OCI-LY7 (cell line): ENCODE measurements around the gene SH3RF3. TPM values are rescaled to one million over a fixed set of nuclear protein-coding genes. Genes with fewer than 3 reads are reported as not detected.

ENCODE experiments used
- BruUV-seq: library from RNA; stranded (reverse); fragments of 400-500 nt; replicated peaks from 2 replicates; lab custom pipeline; 2021; lab: Mats Ljungman, UMichigan
- CTCF ChIA-PET: fragments of 300-600 bp; sonication (Branson Sonifier 250); formaldehyde crosslinking; loops from one replicate; lab custom pipeline; 2022; ENCODE audit warnings: antibody characterized with exemption; ENCODE audit not compliant: unreplicated experiment; lab: Charles Lee
- POLR2A ChIA-PET: fragments of 300-600 bp; sonication (Branson Sonifier 250); formaldehyde crosslinking; loops from one replicate; lab custom pipeline; 2022; ENCODE audit warnings: antibody characterized with exemption; lab: Charles Lee
- DNase-seq: peaks from one replicate; pipeline ENCODE4 v3.0.0-alpha.2; 2015; ENCODE audit warnings: low spot score
- H2AFZ ChIP-seq: fragments of 200-600 bp; sonication (generic), shearing (Covaris generic); 2 replicates; pipeline ENCODE4 v1.6.1; 2014; ENCODE audit warnings: mild to moderate bottlenecking, antibody characterized with exemption, low read length, moderate library complexity
- H3K27ac ChIP-seq: fragments of 200-600 bp; sonication (generic); 2 replicates; pipeline ENCODE4 v1.5.1; 2014; ENCODE audit warnings: mixed run types, low read depth, mild to moderate bottlenecking, moderate library complexity, low read length, inconsistent platforms; ENCODE audit not compliant: poor library complexity, severe bottlenecking
- H3K36me3 ChIP-seq: fragments of 200-600 bp; sonication (generic); 2 replicates; pipeline ENCODE4 v1.6.1; 2014; ENCODE audit warnings: mild to moderate bottlenecking, antibody characterized with exemption, low read length, moderate library complexity, mixed read lengths; ENCODE audit not compliant: insufficient read depth
- H3K4me1 ChIP-seq: fragments of 200-600 bp; sonication (generic); 2 replicates; pipeline ENCODE4 v1.5.1; 2014; ENCODE audit warnings: mild to moderate bottlenecking, low read length; ENCODE audit not compliant: insufficient read depth, poor library complexity, severe bottlenecking
- H3K4me2 ChIP-seq: fragments of 200-600 bp; sonication (generic); 2 replicates; pipeline ENCODE4 v1.6.1; 2014; ENCODE audit warnings: mild to moderate bottlenecking, low read length
- H3K4me3 ChIP-seq: fragments of 200-600 bp; sonication (generic); 2 replicates; pipeline ENCODE4 v1.5.1; 2014; ENCODE audit warnings: mild to moderate bottlenecking, low read depth, low read length; ENCODE audit not compliant: poor library complexity, severe bottlenecking
- H3K79me2 ChIP-seq: fragments of 200-600 bp; sonication (generic); 2 replicates; pipeline ENCODE4 v1.6.1; 2016; ENCODE audit warnings: low read depth, mild to moderate bottlenecking, low read length, moderate library complexity, mixed read lengths; ENCODE audit not compliant: insufficient read depth
- H3K9me2 ChIP-seq: fragments of 200-600 bp; sonication (generic); 2 replicates; pipeline ENCODE4 v1.6.1; 2016; ENCODE audit warnings: mild to moderate bottlenecking, low read length, mixed read lengths; ENCODE audit not compliant: insufficient read depth
- H3K9me3 ChIP-seq: fragments of 200-600 bp; sonication (generic); 2 replicates; pipeline ENCODE4 v1.6.1; 2014; ENCODE audit warnings: mild to moderate bottlenecking, mixed run types, low read length, mixed read lengths
- H4K20me1 ChIP-seq: fragments of 200-600 bp; sonication (generic); 2 replicates; pipeline ENCODE4 v1.6.1; 2014; ENCODE audit warnings: mild to moderate bottlenecking, antibody characterized with exemption, low read length, moderate library complexity, mixed read lengths; ENCODE audit not compliant: insufficient read depth
- EZH2phosphoT487 ChIP-seq: fragments of 200-600 bp; sonication (generic); IDR thresholded peaks from 2 replicates; pipeline ENCODE4 v1.6.1; 2018; ENCODE audit warnings: low read depth, borderline replicate concordance, mild to moderate bottlenecking, mixed run types, antibody characterized with exemption, low read length, moderate library complexity, mixed read lengths
- intact Hi-C: fragments of 100-400 bp; cut with micrococcal nuclease; formaldehyde crosslinking; loops from one replicate; pipeline ENCODE4 v1.10.0; 2022; ENCODE audit not compliant: unreplicated experiment
- total RNA-seq, 2 experiments: library from RNA; depleted of rRNA in 1 of 2; stranded (reverse); fragments of >200 nt in 1 of 2; shearing (Covaris generic) in 1 of 2; gene quantifications; 2 replicates each; pipeline ENCODE4 v1.2.3, GENCODE V29; 2014 to 2022
- TF ChIP-seq, protein P1 (sequence below): fragments of 200-600 bp; sonication (generic); conservative IDR thresholded peaks from 2 replicates; pipeline ENCODE4 v1.5.1; 2014; ENCODE audit warnings: mild to moderate bottlenecking, antibody characterized with exemption, low read length, moderate library complexity, mixed read lengths

Gene SH3RF3
- total RNA-seq, 2 experiments from 2014 or later, result not detected

DNA sequence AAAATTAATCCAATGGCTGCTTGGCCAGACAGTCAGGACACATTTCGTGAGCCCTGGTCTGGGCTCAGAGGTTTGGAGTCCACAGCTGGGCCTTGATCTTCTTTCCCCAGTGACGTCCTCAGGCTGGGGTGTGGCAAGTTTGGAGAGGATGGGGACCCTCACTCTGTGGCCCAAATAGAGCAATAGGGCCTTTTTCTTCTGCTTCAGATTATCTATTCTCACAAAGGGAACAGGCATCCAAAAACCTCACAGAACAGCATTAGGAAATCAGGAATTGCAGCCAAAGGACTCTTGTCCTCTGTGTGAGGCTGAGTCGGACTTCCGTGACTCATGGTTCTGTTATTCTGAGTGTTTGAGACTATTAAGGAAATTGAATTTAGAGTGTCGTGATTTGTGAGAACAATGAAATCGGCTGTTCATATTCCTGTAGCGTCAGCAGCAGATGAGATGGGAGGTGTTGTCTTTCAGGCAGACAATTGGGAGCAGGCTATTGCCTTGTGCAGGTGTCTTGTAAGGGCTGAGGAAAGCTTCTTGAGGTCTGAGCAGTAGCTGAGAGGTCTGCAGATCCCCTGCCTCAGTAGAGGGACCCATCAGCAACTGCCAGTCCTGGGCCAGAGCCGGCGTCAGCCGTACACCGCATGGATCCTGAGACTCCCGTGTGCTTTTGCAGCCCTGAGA, 113.8 kb downstream of the SH3RF3 start:
- intact Hi-C loops, result no loop called here
- H3K4me1 ChIP-seq, result no peaks in the 10 kb centered on the region
- DNase-seq, result no peak
- H2AFZ ChIP-seq, result no peak overlapping the region
- H3K9me3 ChIP-seq, result no peaks in the 10 kb centered on the region
- ChIA-PET POLR2A (no interaction called here), CTCF (no interaction called here)
- H3K36me3 ChIP-seq, result no peaks in the 10 kb centered on the region
- TF ChIP-seq EZH2phosphoT487, result no peak
- TF ChIP-seq, protein P1, sequence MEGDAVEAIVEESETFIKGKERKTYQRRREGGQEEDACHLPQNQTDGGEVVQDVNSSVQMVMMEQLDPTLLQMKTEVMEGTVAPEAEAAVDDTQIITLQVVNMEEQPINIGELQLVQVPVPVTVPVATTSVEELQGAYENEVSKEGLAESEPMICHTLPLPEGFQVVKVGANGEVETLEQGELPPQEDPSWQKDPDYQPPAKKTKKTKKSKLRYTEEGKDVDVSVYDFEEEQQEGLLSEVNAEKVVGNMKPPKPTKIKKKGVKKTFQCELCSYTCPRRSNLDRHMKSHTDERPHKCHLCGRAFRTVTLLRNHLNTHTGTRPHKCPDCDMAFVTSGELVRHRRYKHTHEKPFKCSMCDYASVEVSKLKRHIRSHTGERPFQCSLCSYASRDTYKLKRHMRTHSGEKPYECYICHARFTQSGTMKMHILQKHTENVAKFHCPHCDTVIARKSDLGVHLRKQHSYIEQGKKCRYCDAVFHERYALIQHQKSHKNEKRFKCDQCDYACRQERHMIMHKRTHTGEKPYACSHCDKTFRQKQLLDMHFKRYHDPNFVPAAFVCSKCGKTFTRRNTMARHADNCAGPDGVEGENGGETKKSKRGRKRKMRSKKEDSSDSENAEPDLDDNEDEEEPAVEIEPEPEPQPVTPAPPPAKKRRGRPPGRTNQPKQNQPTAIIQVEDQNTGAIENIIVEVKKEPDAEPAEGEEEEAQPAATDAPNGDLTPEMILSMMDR, result no peak
- no peaks in the 10 kb centered on the region for H3K79me2 ChIP-seq
- no peaks in the 10 kb centered on the region for H4K20me1 ChIP-seq
- no TSS peak for BruUV-seq
- H3K9me2 ChIP-seq, result no peaks in the 10 kb centered on the region
- no peak overlapping the region for H3K4me2 ChIP-seq
- no peak overlapping the region for H3K4me3 ChIP-seq
- H3K27ac ChIP-seq, result no peak overlapping the region

DNA sequence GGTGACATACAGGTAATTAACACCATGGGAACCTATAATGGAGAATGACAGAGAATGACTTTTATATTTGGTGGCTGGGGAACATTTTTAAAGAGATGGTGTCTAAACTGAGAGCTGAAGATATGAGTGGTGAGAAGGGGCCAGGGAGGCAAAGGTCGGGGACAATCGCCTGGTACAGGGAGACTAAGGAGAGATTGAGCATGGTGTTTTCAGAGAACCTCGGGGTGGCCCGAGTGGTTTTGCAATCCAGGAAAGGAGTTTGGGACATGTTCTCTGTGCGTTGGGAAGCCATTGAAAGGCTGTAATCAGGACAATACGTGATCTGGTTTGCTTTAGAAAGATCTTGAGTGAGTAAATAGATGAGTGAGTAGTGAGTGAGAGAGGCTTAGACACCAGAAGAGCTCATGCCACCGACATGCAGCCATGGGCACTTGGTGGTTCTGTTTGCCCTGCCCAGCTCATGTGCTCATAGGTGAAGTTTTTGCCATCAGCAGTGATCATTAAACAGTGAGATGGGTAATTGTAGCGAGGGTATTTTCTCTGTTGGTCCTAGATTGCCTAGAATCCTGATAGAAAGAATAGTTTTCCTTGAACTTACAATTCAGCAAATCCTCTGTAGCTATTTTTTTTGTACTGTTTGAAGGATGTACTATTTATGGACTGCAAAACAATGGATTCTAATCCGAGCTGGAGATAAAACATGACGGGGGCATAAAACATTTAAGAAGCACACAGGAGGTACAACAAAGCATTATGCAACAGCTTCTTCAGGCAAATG, 114.7 kb downstream of the SH3RF3 start:
- no peak overlapping the region for H3K4me2 ChIP-seq
- no peaks in the 10 kb centered on the region for H3K79me2 ChIP-seq
- no peak for DNase-seq
- H3K27ac ChIP-seq, result no peak overlapping the region
- no peaks in the 10 kb centered on the region for H4K20me1 ChIP-seq
- H3K36me3 ChIP-seq, result no peaks in the 10 kb centered on the region
- H3K9me2 ChIP-seq, result no peaks in the 10 kb centered on the region
- intact Hi-C loops, result no loop called here
- H2AFZ ChIP-seq, result no peak overlapping the region
- no peak for TF ChIP-seq EZH2phosphoT487
- TF ChIP-seq, protein P1, result no peak
- no TSS peak for BruUV-seq
- ChIA-PET POLR2A (interaction anchor here (0.6 kb wide), 2 partner anchors 18 to 42 kb away, joined by 3 read pairs; no protein-coding TSS in a partner anchor), CTCF (no interaction called here)
- H3K9me3 ChIP-seq, result no peaks in the 10 kb centered on the region
- no peak overlapping the region for H3K4me3 ChIP-seq
- no peaks in the 10 kb centered on the region for H3K4me1 ChIP-seq

DNA sequence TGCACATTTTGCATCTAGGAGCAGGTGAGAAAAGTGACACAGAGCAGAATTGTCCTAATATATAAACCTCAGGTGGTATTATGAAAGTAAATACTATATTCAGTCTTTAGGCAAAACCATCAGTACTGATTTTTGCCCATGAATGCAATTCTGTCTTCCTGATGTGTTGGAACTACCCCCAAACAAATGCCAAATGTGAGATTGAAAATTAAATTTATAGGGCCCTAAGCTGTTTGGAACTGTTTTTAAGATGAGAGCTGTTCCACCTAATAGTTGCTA, 115.2 kb downstream of the SH3RF3 start:
- Histone ChIP-seq H3K36me3 (no peaks in the 10 kb centered on the region), H3K4me1 (no peaks in the 10 kb centered on the region), H3K79me2 (no peaks in the 10 kb centered on the region), H3K9me3 (no peaks in the 10 kb centered on the region), H3K4me3 (no peak overlapping the region), H3K9me2 (no peaks in the 10 kb centered on the region), H2AFZ (no peak overlapping the region), H4K20me1 (no peaks in the 10 kb centered on the region), H3K4me2 (no peak overlapping the region), H3K27ac (no peak overlapping the region)
- ChIA-PET POLR2A (interaction anchor here (0.6 kb wide), 2 partner anchors 18 to 42 kb away, joined by 3 read pairs; no protein-coding TSS in a partner anchor), CTCF (no interaction called here)
- TF ChIP-seq, protein P1, result no peak
- TF ChIP-seq EZH2phosphoT487, result no peak
- intact Hi-C loops, result no loop called here
- DNase-seq, result no peak
- BruUV-seq, result no TSS peak
